Muscle layer of colon (tissue), 2 donors: Measurements from ENCODE around the gene PCDHGB7.
"Not testable (repeated sequence)": the region's sequence is repeated elsewhere in the genome, so short reads cannot be mapped to it uniquely, and the experiment has no call there.

Experiments
- H3K27ac ChIP-seq: one replicate; pipeline ENCODE4 v1.7.0; 2013; ENCODE audit warnings: low read depth, mild to moderate bottlenecking, low read length, moderate library complexity
- H3K27me3 ChIP-seq, 2 donors: one replicate each; pipeline ENCODE4 v1.7.0; 2013; ENCODE audit warnings: low read length in 2 of 2, mild to moderate bottlenecking in 2 of 2; ENCODE audit not compliant: insufficient read depth in 2 of 2, control insufficient read depth in 1 of 2
- H3K36me3 ChIP-seq: one replicate; pipeline ENCODE4 v1.7.0; 2013; ENCODE audit warnings: mild to moderate bottlenecking, low read length; ENCODE audit not compliant: insufficient read depth
- H3K4me1 ChIP-seq: one replicate; pipeline ENCODE4 v1.7.0; 2013; ENCODE audit warnings: mild to moderate bottlenecking, low read length; ENCODE audit not compliant: insufficient read depth
- H3K4me3 ChIP-seq, 2 donors: one replicate each; pipeline ENCODE4 v1.7.0; 2013; ENCODE audit warnings: low read length in 2 of 2, low read depth in 1 of 2, mild to moderate bottlenecking in 1 of 2, moderate library complexity in 1 of 2
- H3K9ac ChIP-seq: one replicate; pipeline ENCODE4 v1.7.0; 2013; ENCODE audit warnings: low read length
- H3K9me3 ChIP-seq: one replicate; pipeline ENCODE4 v1.7.0; 2013; ENCODE audit warnings: mild to moderate bottlenecking, low read length
- donor health status: abdominal sarcoma.
- donor health status: Adenocarcinoma of cecum.

The PCDHGB7 gene

DNA sequence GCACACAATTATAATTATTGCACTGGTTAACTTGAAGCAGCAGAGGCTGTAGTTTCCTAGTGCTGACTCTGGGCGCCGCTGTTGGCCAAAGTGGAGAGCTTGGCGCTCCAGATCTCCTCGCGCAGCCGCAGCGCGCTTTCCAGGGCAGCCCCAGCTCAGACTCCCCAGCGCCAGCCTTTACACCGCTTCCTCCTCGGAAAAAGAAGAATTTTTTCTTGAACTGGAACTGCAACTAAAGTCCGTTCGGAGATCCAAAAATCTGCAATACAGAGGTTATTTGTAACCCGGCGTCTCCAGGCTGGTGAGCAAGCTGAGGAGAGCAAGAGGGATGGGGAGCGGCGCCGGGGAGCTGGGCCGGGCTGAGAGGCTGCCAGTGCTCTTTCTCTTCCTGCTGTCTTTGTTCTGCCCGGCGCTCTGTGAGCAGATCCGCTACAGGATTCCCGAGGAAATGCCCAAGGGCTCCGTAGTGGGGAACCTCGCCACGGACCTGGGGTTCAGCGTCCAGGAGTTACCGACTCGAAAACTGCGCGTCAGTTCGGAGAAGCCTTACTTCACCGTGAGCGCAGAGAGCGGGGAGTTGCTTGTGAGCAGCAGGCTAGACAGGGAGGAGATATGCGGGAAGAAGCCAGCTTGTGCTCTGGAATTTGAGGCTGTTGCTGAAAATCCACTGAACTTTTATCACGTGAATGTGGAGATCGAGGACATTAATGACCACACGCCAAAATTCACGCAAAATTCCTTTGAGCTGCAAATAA is 29.7 kb upstream of the PCDHGB7 start, which contains the start of gene PCDHGB4:
Gene PCDHGB4 (plus strand): TSS at position 142 of the 755 bp plus-strand sequence. CDS start 187 bp downstream, at position 329.
- not testable (repeated sequence) for H3K27ac ChIP-seq, H3K4me1 ChIP-seq, H3K27me3 ChIP-seq, H3K36me3 ChIP-seq, H3K9ac ChIP-seq
- H3K4me3 ChIP-seq, result peak within 1 kb of the TSS in 1 of 2 donors; percentile 33
- peaks cover 80% of the 10 kb centered on the region for H3K9me3 ChIP-seq

DNA sequence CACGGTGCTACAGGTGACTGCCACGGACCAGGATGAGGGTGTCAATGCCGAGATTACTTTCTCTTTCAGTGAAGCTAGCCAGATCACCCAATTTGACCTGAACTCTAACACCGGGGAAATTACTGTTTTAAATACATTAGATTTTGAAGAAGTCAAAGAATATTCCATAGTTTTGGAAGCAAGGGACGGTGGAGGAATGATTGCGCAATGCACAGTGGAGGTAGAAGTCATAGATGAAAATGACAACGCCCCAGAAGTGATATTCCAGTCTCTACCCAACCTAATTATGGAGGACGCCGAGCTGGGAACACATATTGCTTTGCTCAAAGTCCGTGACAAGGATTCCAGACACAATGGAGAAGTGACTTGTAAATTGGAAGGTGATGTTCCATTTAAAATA is 28.8 kb upstream of the PCDHGB7 start:
- peaks cover 79% of the 10 kb centered on the region for H3K9me3 ChIP-seq
- H3K36me3 ChIP-seq, result no peaks in the 10 kb centered on the region
- no peak overlapping the region for H3K9ac ChIP-seq
- H3K27ac ChIP-seq, result no peak overlapping the region
- no peaks in the 10 kb centered on the region for H3K4me1 ChIP-seq
- H3K27me3 ChIP-seq, result no peaks in the 10 kb centered on the region
- peak overlapping the region in 1 of 2 donors; percentile 33 for H3K4me3 ChIP-seq

DNA sequence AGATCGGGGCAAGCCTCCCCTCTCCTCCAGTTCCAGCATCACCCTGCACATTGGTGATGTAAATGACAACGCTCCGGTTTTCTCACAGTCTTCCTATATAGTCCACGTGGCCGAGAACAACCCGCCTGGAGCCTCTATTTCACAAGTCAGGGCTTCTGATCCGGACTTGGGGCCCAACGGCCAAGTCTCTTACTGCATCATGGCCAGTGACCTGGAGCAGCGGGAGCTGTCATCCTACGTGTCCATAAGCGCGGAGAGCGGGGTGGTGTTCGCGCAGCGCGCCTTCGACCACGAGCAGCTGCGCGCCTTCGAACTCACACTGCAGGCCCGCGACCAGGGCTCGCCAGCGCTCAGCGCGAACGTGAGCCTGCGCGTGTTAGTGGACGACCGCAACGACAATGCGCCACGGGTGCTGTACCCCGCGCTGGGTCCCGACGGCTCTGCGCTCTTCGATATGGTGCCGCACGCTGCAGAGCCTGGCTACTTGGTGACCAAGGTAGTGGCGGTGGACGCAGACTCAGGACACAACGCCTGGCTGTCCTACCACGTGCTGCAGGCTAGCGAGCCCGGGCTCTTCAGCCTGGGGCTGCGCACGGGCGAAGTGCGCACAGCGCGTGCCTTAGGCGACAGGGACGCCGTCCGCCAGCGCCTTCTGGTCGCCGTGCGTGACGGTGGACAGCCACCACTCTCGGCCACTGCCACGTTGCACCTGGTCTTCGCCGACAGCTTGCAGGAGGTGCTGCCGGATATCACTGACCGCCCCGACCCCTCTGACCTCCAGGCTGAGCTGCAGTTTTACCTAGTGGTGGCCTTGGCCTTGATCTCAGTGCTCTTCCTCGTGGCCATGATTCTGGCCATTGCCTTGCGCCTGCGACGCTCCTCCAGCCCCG is 28.1 kb upstream of the PCDHGB7 start:
- Histone ChIP-seq H3K9ac (no peak overlapping the region), H3K36me3 (no peaks in the 10 kb centered on the region), H3K4me3 (peak overlapping the region in 1 of 2 donors; percentile 33), H3K27me3 (no peaks in the 10 kb centered on the region), H3K4me1 (no peaks in the 10 kb centered on the region), H3K9me3 (peaks cover 79% of the 10 kb centered on the region), H3K27ac (no peak overlapping the region)

DNA sequence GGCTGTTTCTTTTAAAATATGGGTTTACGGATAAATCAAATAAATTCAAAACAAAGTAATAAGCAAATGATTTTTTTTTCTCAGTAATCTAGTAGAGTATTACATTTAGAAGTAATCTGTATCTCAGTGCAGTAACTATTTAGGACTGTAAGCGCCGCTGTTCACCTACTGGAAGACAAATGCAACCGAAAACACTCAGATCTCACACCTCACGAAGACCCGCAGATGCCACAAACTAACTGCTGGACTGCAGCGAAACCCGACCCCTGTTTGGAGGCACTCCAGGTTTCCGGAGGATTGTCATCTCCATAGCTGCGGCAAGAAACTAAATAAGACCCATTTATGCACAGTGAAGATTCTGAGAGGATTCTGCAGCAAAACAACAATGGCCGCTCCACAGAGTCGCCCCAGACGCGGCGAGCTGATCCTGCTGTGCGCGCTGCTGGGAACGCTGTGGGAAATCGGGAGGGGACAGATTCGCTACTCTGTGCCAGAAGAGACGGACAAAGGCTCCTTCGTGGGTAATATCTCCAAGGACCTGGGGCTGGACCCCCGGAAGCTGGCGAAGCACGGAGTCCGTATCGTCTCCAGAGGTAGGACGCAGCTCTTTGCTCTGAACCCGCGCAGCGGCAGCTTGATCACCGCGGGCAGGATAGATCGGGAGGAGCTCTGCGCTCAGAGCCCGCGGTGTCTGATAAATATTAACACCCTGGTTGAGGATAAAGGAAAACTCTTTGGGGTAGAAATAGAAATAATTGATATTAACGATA is 24.9 kb upstream of the PCDHGB7 start, which contains the start of gene PCDHGA8:
Gene PCDHGA8 (plus strand): TSS at position 205 of the 770 bp plus-strand sequence. CDS start 181 bp downstream, at position 386.
- no peak within 1 kb of the TSS for H3K27ac ChIP-seq
- no peak within 1 kb of the TSS for H3K9ac ChIP-seq
- no peaks in the 10 kb centered on the region for H3K36me3 ChIP-seq
- no peaks in the 10 kb centered on the region for H3K4me1 ChIP-seq
- no peaks in the 10 kb centered on the region for H3K27me3 ChIP-seq
- H3K9me3 ChIP-seq, result peaks cover 70% of the 10 kb centered on the region
- peak within 1 kb of the TSS; percentile 4 to 10 for H3K4me3 ChIP-seq

DNA sequence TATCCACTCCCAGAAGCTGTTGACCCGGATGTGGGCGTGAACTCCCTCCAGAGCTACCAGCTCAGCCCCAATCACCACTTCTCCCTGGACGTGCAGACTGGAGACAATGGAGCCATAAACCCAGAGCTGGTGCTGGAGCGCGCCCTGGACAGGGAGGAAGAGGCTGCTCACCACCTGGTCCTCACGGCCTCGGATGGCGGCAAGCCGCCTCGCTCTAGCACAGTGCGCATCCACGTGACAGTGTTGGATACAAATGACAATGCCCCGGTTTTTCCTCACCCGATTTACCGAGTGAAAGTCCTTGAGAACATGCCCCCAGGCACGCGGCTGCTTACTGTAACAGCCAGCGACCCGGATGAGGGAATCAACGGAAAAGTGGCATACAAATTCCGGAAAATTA is 24.2 kb upstream of the PCDHGB7 start:
- H3K9ac ChIP-seq, result no peak overlapping the region
- H3K36me3 ChIP-seq, result no peaks in the 10 kb centered on the region
- H3K4me1 ChIP-seq, result no peaks in the 10 kb centered on the region
- H3K4me3 ChIP-seq, result no peak overlapping the region
- H3K9me3 ChIP-seq, result peaks cover 69% of the 10 kb centered on the region
- no peak overlapping the region for H3K27ac ChIP-seq
- H3K27me3 ChIP-seq, result no peaks in the 10 kb centered on the region

DNA sequence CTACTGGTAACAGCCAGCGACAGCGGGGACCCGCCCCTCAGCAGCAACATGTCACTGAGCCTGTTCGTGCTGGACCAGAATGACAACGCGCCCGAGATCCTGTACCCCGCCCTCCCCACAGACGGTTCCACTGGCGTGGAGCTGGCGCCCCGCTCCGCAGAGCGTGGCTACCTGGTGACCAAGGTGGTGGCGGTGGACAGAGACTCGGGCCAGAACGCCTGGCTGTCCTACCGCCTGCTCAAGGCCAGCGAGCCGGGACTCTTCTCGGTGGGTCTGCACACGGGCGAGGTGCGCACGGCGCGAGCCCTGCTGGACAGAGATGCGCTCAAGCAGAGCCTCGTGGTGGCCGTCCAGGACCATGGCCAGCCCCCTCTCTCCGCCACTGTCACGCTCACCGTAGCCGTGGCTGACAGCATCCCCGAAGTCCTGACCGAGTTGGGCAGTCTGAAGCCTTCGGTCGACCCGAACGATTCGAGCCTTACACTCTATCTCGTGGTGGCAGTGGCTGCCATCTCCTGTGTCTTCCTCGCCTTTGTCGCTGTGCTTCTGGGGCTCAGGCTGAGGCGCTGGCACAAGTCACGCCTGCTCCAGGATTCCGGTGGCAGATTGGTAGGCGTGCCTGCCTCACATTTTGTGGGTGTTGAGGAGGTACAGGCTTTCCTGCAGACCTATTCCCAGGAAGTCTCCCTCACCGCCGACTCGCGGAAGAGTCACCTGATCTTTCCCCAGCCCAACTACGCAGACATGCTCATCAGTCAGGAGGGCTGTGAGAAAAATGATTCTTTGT is 22.9 kb upstream of the PCDHGB7 start:
- not testable (repeated sequence) for H3K4me3 ChIP-seq, H3K4me1 ChIP-seq, H3K27me3 ChIP-seq, H3K27ac ChIP-seq, H3K36me3 ChIP-seq, H3K9ac ChIP-seq
- peaks cover 71% of the 10 kb centered on the region for H3K9me3 ChIP-seq

DNA sequence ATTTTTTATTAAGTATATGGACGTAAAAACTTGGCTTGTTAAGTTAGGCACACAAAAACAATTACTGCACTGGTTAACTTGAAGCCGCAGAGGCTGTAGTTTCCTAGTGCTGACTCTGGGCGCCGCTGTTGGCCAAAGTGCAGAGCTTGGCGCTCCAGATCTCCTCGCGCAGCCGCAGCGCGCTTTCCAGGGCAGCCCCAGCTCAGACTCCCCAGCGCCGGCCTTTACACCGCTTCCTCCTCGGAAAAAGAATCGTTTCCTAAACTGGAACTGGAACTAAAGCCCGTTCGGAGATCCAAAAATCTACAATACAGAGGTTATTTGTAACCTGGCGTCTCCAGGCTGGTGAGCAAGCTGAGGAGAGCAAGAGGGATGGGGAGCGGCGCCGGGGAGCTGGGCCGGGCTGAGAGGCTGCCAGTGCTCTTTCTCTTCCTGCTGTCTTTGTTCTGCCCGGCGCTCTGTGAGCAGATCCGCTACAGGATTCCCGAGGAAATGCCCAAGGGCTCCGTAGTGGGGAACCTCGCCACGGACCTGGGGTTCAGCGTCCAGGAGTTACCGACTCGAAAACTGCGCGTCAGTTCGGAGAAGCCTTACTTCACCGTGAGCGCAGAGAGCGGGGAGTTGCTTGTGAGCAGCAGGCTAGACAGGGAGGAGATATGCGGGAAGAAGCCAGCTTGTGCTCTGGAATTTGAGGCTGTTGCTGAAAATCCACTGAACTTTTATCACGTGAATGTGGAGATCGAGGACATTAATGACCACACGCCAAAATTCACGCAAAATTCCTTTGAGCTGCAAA is 19.5 kb upstream of the PCDHGB7 start, which contains the start of gene PCDHGB5:
Gene PCDHGB5 (plus strand): TSS at position 192 of the 796 bp plus-strand sequence. CDS start 181 bp downstream, at position 373.
- Histone ChIP-seq H3K9me3 (peaks cover 71% of the 10 kb centered on the region), H3K4me3 (peak within 1 kb of the TSS; percentile 20 to 22)
- H3K9ac ChIP-seq, H3K4me1 ChIP-seq, H3K36me3 ChIP-seq, H3K27me3 ChIP-seq, H3K27ac ChIP-seq: not testable (repeated sequence)

DNA sequence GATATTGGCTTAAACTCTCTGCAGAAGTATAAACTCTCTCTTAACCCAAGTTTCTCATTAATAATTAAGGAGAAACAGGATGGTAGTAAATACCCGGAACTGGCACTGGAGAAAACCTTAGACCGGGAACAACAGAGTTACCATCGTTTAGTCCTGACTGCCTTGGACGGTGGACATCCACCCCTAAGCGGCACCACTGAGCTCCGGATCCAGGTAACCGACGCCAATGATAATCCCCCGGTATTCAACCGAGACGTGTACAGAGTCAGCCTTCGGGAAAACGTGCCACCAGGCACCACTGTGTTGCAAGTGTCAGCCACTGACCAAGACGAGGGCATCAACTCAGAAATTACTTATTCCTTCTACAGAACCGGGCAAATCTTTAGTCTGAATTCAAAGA is 18.9 kb upstream of the PCDHGB7 start:
- Histone ChIP-seq H3K4me1 (no peaks in the 10 kb centered on the region), H3K27me3 (no peaks in the 10 kb centered on the region), H3K36me3 (no peaks in the 10 kb centered on the region), H3K9me3 (peaks cover 71% of the 10 kb centered on the region), H3K4me3 (peak overlapping the region in 1 of 2 donors; percentile 22), H3K27ac (no peak overlapping the region), H3K9ac (no peak overlapping the region)

DNA sequence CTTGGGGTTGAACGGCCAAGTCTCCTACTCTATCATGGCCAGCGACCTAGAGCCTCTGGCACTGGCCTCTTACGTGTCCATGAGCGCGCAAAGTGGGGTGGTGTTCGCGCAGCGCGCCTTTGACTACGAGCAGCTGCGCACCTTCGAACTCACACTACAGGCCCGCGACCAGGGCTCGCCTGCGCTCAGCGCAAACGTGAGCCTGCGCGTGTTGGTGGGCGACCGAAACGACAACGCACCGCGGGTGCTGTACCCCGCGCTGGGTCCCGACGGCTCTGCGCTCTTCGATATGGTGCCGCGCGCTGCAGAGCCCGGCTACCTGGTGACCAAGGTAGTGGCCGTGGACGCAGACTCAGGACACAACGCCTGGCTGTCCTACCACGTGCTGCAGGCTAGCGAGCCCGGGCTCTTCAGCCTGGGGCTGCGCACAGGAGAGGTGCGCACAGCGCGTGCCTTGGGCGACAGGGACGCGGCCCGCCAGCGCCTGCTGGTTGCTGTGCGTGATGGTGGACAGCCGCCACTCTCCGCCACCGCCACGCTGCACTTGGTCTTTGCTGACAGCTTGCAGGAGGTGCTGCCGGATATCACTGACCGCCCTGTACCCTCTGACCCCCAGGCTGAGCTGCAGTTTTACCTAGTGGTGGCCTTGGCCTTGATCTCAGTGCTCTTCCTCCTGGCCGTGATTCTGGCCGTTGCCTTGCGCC is 17.8 kb upstream of the PCDHGB7 start:
- peak overlapping the region; percentile 11 to 22 for H3K4me3 ChIP-seq
- H3K4me1 ChIP-seq, result no peaks in the 10 kb centered on the region
- H3K27ac ChIP-seq, result no peak overlapping the region
- no peaks in the 10 kb centered on the region for H3K36me3 ChIP-seq
- H3K9ac ChIP-seq, result no peak overlapping the region
- no peaks in the 10 kb centered on the region for H3K27me3 ChIP-seq
- H3K9me3 ChIP-seq, result peaks cover 70% of the 10 kb centered on the region
